ENCODE data around the gene RABAC1.

Gene RABAC1, protein sequence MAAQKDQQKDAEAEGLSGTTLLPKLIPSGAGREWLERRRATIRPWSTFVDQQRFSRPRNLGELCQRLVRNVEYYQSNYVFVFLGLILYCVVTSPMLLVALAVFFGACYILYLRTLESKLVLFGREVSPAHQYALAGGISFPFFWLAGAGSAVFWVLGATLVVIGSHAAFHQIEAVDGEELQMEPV

DNA sequence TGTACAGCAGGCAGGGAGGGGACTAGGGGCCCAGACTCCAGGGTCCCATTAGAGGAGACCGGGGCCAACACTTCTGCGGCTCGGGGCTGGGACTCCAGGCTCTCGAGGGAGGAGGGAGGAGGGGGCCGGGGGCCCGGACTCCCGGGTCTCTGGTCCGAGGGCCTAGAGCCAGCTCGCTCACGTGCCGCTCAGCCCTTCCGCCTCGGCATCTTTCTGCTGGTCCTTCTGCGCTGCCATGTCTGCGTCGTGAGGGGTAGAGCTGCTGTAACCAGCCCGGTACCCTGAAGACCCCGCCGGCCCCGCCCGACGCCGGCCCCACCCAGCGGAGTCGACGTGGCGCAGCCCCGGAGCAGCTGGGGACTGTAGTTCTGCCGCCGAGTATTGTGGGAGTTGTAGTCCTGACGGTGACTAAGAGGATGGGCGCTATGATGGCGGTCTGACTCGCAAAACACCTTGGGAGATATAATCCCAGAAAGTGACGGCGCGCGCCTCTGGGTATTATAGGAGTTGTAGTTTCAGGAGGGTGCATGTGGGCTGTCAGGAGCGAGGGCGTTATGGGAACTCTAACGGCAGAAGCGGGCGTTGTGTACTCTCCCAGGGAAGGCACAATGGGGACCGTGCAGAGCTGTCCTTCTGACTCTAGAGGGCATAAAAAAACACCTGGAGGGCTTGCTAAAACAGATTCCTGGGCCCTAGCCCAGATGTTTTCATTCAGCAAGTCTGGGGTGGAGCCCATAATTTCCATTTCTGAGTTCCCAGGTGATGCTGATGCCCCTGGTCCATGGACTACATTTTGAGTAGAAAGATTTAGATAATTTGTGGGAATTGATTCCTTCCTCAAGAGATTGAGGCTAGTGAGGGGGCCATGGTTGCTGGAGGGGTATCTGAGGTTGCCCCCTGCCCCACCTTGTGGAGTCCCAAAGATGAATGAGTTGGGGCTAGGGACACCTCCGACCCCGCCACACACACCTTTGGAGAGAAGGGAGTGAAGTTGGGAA is at the start of gene RABAC1:
TSS of gene RABAC1 (minus strand) at position 266 of the 998 bp plus-strand sequence. CDS start at position 237, 29 bp downstream.
- peak within 1 kb of the TSS; percentile 77 for H3K9ac ChIP-seq (ENCODE audit: low read length)
- H3K4me1 ChIP-seq (ENCODE audit: control insufficient read depth, insufficient read depth, low read length): peaks cover 16% of the 10 kb centered on the region
- peak within 1 kb of the TSS; percentile 72; the same call in 1 of the 2 replicates for H3K27ac ChIP-seq (ENCODE audit: low read depth, low read length)
- peaks cover 9% of the 10 kb centered on the region; the same call in 1 of the 2 replicates for H3K36me3 ChIP-seq (ENCODE audit: control insufficient read depth, insufficient read depth, low read length)
- peak within 1 kb of the TSS; percentile 98 for H3K4me3 ChIP-seq (ENCODE audit: low read depth, low read length)
- no peaks in the 10 kb centered on the region for H3K9me3 ChIP-seq (ENCODE audit: control insufficient read depth, insufficient read depth, low read depth, low read length)
- no peaks in the 10 kb centered on the region for H3K27me3 ChIP-seq (ENCODE audit: control insufficient read depth, insufficient read depth, low read length)

DNA sequence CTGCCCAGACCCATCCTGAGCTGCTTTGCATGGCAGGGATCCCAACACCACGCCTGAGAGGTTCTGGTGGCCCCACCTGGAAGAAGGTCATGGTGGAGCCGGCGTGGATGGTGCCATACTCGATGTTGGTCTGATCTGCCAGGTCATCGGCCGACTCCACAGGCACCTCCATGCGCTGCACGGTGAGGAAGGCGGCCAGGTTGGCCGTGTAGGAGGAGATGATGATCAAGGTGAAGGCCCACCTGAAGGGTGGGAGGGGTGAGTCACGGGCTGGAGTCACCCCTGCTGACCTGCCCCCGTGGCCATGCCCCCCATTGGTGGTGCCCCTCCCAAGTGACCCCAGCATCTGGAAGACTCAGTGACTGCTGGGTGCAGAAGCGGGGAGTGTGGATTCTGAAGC is 47.4 kb upstream of the RABAC1 start:
- no peak overlapping the region for H3K27ac ChIP-seq (ENCODE audit: low read depth, low read length)
- no peaks in the 10 kb centered on the region for H3K9me3 ChIP-seq (ENCODE audit: control insufficient read depth, insufficient read depth, low read depth, low read length)
- H3K27me3 ChIP-seq (ENCODE audit: control insufficient read depth, insufficient read depth, low read length): peaks cover 14% of the 10 kb centered on the region; the same call in 1 of the 2 replicates

DNA sequence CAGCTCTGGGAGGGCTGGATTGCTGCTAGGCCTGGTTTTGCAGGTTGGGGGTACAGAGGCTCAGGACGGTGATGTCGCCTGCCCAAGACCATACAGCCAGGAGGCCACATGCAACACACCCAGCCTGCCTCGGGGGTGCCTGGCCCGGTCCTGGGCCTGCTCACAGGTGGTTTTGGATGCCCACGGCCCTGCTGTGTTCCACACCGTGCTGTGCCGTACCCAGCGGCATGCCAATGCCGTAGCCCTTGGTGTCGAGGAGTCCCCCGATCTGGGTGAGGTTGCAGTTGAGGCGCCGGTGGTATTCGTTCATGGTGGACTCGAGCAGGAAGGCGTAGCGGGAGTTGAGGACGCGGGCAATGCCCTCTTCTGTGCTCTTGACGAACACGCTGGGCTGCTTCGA is 46.4 kb upstream of the RABAC1 start:
- peaks cover 25% of the 10 kb centered on the region for H3K27me3 ChIP-seq (ENCODE audit: control insufficient read depth, insufficient read depth, low read length)
- H3K27ac ChIP-seq (ENCODE audit: low read depth, low read length): no peak overlapping the region
- H3K4me3 ChIP-seq (ENCODE audit: low read depth, low read length): no peak overlapping the region
- no peak overlapping the region for H3K9ac ChIP-seq (ENCODE audit: low read length)
- H3K36me3 ChIP-seq (ENCODE audit: control insufficient read depth, insufficient read depth, low read length): peaks cover 5% of the 10 kb centered on the region
- H3K4me1 ChIP-seq (ENCODE audit: control insufficient read depth, insufficient read depth, low read length): no peaks in the 10 kb centered on the region
- H3K9me3 ChIP-seq (ENCODE audit: control insufficient read depth, insufficient read depth, low read depth, low read length): no peaks in the 10 kb centered on the region

More for the DNA sequence above, 47.4 kb upstream of the RABAC1 start:
- peaks cover 5% of the 10 kb centered on the region for H3K36me3 ChIP-seq (ENCODE audit: control insufficient read depth, insufficient read depth, low read length)
- no peak overlapping the region for H3K9ac ChIP-seq (ENCODE audit: low read length)
- H3K4me1 ChIP-seq (ENCODE audit: control insufficient read depth, insufficient read depth, low read length): no peaks in the 10 kb centered on the region
- H3K4me3 ChIP-seq (ENCODE audit: low read depth, low read length): no peak overlapping the region

DNA sequence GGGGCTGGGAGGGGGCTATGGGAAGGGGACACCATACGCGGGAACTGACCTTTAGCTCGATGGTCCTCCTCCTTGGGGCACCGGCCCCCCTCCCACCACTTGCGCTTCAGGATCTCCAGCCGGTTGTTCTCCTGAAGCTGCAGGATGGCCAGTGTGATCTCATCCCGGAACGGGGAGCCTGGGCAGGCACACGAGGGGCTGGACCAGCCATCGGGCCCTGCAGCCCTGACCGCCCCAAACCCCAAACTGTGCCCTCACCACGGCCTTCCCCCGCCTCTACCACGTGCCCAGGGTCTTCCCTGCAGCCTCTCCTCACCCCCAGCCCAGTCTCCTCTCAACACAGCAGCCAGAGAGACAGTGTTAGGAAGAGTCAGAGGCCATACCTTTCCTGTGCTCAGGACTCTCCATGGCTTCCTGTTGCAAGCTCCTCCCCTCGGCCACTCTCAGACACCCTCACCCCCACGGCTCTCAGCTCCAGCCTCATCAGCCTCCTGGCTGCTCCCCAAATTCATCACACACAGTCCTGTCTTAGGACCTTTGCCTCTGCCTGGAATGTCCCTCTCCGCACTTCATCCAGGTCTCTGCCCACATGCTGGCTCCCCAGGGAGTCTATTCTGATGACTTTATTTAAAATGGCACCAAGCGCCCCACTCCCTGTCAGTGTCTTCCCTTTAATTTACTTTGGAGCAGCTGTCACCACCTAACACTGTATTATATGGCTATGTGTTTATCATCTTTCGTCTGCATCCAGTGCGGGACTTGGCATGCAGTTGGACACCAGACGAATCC is 44.6 kb upstream of the RABAC1 start:
- H3K36me3 ChIP-seq (ENCODE audit: control insufficient read depth, insufficient read depth, low read length): peaks cover 5% of the 10 kb centered on the region
- H3K27ac ChIP-seq (ENCODE audit: low read depth, low read length): no peak overlapping the region
- peaks cover 41% of the 10 kb centered on the region for H3K27me3 ChIP-seq (ENCODE audit: control insufficient read depth, insufficient read depth, low read length)
- H3K4me3 ChIP-seq (ENCODE audit: low read depth, low read length): no peak overlapping the region
- H3K4me1 ChIP-seq (ENCODE audit: control insufficient read depth, insufficient read depth, low read length): peaks cover 7% of the 10 kb centered on the region; the same call in 1 of the 2 replicates
- H3K9ac ChIP-seq (ENCODE audit: low read length): no peak overlapping the region
- H3K9me3 ChIP-seq (ENCODE audit: control insufficient read depth, insufficient read depth, low read depth, low read length): no peaks in the 10 kb centered on the region

GRCh38 chr19:41999878-42000208 is 40.7 kb upstream of the RABAC1 start:
- H3K4me3 ChIP-seq (ENCODE audit: low read depth, low read length): no peak overlapping the region
- peaks cover 79% of the 10 kb centered on the region for H3K27me3 ChIP-seq (ENCODE audit: control insufficient read depth, insufficient read depth, low read length)
- no peaks in the 10 kb centered on the region for H3K36me3 ChIP-seq (ENCODE audit: control insufficient read depth, insufficient read depth, low read length)
- H3K9me3 ChIP-seq (ENCODE audit: control insufficient read depth, insufficient read depth, low read depth, low read length): no peaks in the 10 kb centered on the region
- H3K27ac ChIP-seq (ENCODE audit: low read depth, low read length): no peak overlapping the region
- no peak overlapping the region for H3K9ac ChIP-seq (ENCODE audit: low read length)
- peaks cover 15% of the 10 kb centered on the region for H3K4me1 ChIP-seq (ENCODE audit: control insufficient read depth, insufficient read depth, low read length)

DNA sequence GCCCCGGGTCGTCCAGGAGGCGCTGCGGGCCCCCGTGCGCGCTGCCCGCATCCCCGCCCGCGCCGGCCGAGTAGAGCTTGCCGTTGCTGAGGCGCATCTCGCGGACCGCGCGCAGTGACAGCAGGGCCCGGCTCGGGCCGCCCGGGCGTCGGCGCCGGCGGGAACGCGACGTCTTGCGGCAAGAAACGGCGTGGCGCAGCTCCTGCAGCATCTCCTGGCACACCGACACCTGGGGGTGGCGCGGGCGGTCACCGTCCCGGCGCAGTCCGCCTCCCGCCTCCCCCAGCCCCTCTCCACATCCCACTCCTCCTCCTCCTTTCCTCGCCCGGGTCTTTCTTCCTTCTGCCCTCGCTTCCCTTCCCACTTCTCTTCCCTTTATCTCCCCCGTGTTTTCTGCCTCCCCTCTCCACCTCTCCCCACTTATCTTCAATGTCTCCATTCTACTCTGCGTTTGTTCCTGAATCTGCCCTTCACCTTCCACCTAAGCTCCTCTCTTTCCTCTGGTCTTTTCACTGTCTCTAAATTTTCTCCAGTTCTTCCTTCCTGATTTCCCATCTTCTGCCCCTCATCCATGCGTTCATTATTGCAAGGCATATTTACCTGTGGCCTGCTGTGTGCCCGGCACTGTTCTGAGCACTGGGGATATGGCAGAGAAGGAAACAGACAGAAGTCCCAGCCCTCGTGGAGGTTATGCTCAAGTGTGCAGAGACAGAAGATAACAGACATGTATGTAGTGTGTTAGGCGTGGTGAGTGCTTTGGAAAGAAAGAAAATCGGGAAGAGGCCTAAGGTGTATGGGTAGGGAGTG is 40.2 kb upstream of the RABAC1 start:
- peaks cover 85% of the 10 kb centered on the region for H3K27me3 ChIP-seq (ENCODE audit: control insufficient read depth, insufficient read depth, low read length)

DNA sequence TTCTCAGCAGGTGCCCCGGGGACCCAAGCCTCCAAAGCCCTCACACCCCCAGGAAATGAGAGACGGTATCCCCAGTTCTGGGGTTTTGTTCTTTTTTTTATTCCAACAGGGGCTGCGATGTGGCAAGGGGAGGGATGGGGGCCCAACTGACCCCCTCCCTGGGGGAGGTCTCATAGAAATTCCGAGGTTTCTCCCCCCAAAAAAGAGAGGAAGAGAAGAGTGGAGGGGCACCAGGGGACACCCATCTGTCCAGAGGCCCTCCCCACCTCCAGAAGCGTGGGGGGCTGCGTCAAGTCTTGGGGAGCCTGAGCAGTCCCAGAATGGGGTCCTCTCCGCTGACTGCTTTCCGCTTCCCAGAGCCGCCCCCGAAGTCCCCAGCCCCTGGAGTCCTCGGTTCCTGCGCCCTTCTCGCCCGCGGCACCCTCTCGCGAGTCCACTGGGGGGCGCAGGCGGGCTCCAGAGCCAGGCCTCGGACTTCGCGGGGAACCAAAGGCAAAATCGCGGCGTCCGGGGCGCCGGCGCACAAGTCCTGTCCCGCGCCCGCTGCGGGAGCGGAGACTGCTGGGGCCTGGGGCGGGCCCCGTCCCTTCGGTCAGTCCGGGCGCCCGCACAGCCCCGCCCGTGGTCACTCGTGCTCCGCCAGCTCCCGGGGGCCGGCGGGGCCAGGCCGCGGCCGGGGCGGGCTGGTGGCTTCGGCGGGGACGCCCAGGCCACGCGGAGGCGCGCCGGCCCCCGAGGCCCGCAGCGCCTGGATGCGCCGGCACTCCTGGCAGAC is 39.3 kb upstream of the RABAC1 start:
- H3K9ac ChIP-seq (ENCODE audit: low read length): no peak overlapping the region
- H3K27me3 ChIP-seq (ENCODE audit: control insufficient read depth, insufficient read depth, low read length): peaks cover 93% of the 10 kb centered on the region
- no peaks in the 10 kb centered on the region for H3K9me3 ChIP-seq (ENCODE audit: control insufficient read depth, insufficient read depth, low read depth, low read length)
- H3K4me3 ChIP-seq (ENCODE audit: low read depth, low read length): peak overlapping the region; percentile 51
- H3K27ac ChIP-seq (ENCODE audit: low read depth, low read length): no peak overlapping the region
- no peaks in the 10 kb centered on the region for H3K36me3 ChIP-seq (ENCODE audit: control insufficient read depth, insufficient read depth, low read length)
- peaks cover 16% of the 10 kb centered on the region for H3K4me1 ChIP-seq (ENCODE audit: control insufficient read depth, insufficient read depth, low read length)

More for the DNA sequence above, 40.2 kb upstream of the RABAC1 start:
- Histone ChIP-seq H3K9ac (ENCODE audit: low read length) (no peak overlapping the region), H3K36me3 (ENCODE audit: control insufficient read depth, insufficient read depth, low read length) (no peaks in the 10 kb centered on the region), H3K27ac (ENCODE audit: low read depth, low read length) (no peak overlapping the region), H3K4me3 (ENCODE audit: low read depth, low read length) (peak overlapping the region; percentile 26), H3K9me3 (ENCODE audit: control insufficient read depth, insufficient read depth, low read depth, low read length) (no peaks in the 10 kb centered on the region), H3K4me1 (ENCODE audit: control insufficient read depth, insufficient read depth, low read length) (peaks cover 15% of the 10 kb centered on the region)

GRCh38 chr19:41997851-41998229 is 38.7 kb upstream of the RABAC1 start:
- Histone ChIP-seq H3K36me3 (ENCODE audit: control insufficient read depth, insufficient read depth, low read length) (no peaks in the 10 kb centered on the region), H3K9ac (ENCODE audit: low read length) (no peak overlapping the region), H3K4me3 (ENCODE audit: low read depth, low read length) (peak overlapping the region; percentile 51)

DNA sequence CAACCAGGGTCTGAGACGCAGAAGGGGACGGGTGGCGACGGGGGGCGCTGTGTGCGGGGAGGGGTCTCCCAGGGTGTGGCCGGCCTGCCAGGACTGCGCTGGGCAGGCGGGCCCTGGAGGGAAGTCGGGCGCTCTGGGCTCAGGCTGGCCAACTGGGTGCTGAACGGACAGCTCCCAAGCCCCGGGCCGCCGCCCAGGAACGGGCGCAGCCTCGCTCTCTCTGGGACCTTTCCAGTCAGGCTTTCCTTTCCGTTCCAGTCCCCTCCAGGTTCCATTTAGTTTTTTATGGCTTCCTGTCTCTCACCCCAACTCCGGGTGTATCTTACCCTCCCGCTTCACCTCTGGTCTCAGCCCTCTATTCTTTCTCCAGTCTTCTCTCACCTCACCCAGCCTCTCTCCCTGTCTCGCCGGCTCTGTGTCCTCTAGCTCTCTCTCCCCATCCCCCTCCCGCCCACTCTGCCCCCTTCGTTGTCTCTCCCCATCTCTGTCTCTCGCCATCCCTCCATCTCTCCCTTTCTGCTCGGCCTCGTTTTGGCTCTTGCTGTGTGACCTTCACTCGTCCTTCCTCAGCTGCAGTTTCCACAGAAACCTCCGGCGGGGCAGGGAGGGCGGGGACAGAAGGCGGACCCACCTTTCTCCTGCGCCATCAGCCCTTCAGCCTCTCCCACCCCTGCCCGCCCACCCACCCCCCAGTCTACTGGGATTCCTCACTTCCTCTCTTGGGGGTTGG is 38.2 kb upstream of the RABAC1 start:
- H3K9me3 ChIP-seq (ENCODE audit: control insufficient read depth, insufficient read depth, low read depth, low read length): no peaks in the 10 kb centered on the region
- H3K27ac ChIP-seq (ENCODE audit: low read depth, low read length): no peak overlapping the region
- no peaks in the 10 kb centered on the region for H3K36me3 ChIP-seq (ENCODE audit: control insufficient read depth, insufficient read depth, low read length)
- peak overlapping the region; percentile 51 for H3K4me3 ChIP-seq (ENCODE audit: low read depth, low read length)
- peaks cover 20% of the 10 kb centered on the region for H3K4me1 ChIP-seq (ENCODE audit: control insufficient read depth, insufficient read depth, low read length)
- no peak overlapping the region for H3K9ac ChIP-seq (ENCODE audit: low read length)
- peaks cover 96% of the 10 kb centered on the region for H3K27me3 ChIP-seq (ENCODE audit: control insufficient read depth, insufficient read depth, low read length)

More at GRCh38 chr19:41997851-41998229, 38.7 kb upstream of the RABAC1 start:
- no peaks in the 10 kb centered on the region for H3K9me3 ChIP-seq (ENCODE audit: control insufficient read depth, insufficient read depth, low read depth, low read length)
- H3K27me3 ChIP-seq (ENCODE audit: control insufficient read depth, insufficient read depth, low read length): peaks cover 94% of the 10 kb centered on the region
- H3K4me1 ChIP-seq (ENCODE audit: control insufficient read depth, insufficient read depth, low read length): peaks cover 20% of the 10 kb centered on the region
- no peak overlapping the region for H3K27ac ChIP-seq (ENCODE audit: low read depth, low read length)
